ENCODE measurements around the gene EPB41L2. TPM values are rescaled to one million over a fixed set of nuclear protein-coding genes. Genes with fewer than 3 reads are reported as not detected.
A peak's percentile ranks its signal among the peaks of the same experiment; 100 is the strongest.

Gene EPB41L2
- total and polyA plus RNA-seq, 2 donors from 2014 or later, result 19.6 to 111 TPM

GRCh38 chr6:131060311-131060710 lies 2.7 kb downstream of the EPB41L2 start:
- H3K4me1 ChIP-seq (ENCODE audit: control insufficient read depth in 2 of 3, insufficient read depth in 2 of 3, low read depth in 1 of 3, low read length in 3 of 3), result peaks cover 0 to 8% (median 0%) of the 10 kb centered on the region in 3 donors
- no peak for TF ChIP-seq CTCF (IDR thresholded peaks at IDR 0.05; ENCODE audit: borderline replicate concordance, extremely low read depth, insufficient read depth)
- intact Hi-C loops (cut with DNase I), result no loop called here
- FAIRE-seq, result no peak
- H3K9ac ChIP-seq (ENCODE audit: low read length in 3 of 3), result no peak overlapping the region
- H3K4me3 ChIP-seq (ENCODE audit: low read length in 3 of 3), result peak overlapping the region in 2 of 3 donors; percentile 20 to 74
- no peak for DNase-seq
- H3K36me3 ChIP-seq (ENCODE audit: control insufficient read depth in 2 of 3, insufficient read depth in 3 of 3, low read length in 3 of 3), result no peaks in the 10 kb centered on the region
- H3K27ac ChIP-seq (ENCODE audit: low read depth in 2 of 2, low read length in 2 of 2), result no peak overlapping the region
- no peaks in the 10 kb centered on the region for H3K9me3 ChIP-seq (ENCODE audit: control insufficient read depth in 2 of 3, insufficient read depth in 1 of 3, low read length in 3 of 3)
- no peaks in the 10 kb centered on the region for H3K27me3 ChIP-seq (ENCODE audit: control insufficient read depth, insufficient read depth, low read length)

GRCh38 chr6:131059486-131059885 lies 3.6 kb downstream of the EPB41L2 start:
- no peak for TF ChIP-seq CTCF (IDR thresholded peaks at IDR 0.05; ENCODE audit: borderline replicate concordance, extremely low read depth, insufficient read depth)
- Histone ChIP-seq H3K9ac (ENCODE audit: low read length in 3 of 3) (no peak overlapping the region), H3K27ac (ENCODE audit: low read depth in 2 of 2, low read length in 2 of 2) (no peak overlapping the region), H3K9me3 (ENCODE audit: control insufficient read depth in 2 of 3, insufficient read depth in 1 of 3, low read length in 3 of 3) (peaks cover 2 to 8% (median 8%) of the 10 kb centered on the region in 3 donors), H3K36me3 (ENCODE audit: control insufficient read depth in 2 of 3, insufficient read depth in 3 of 3, low read length in 3 of 3) (no peaks in the 10 kb centered on the region), H3K27me3 (ENCODE audit: control insufficient read depth, insufficient read depth, low read length) (no peaks in the 10 kb centered on the region), H3K4me1 (ENCODE audit: control insufficient read depth in 2 of 3, insufficient read depth in 2 of 3, low read depth in 1 of 3, low read length in 3 of 3) (peaks cover 0 to 8% (median 0%) of the 10 kb centered on the region in 3 donors), H3K4me3 (ENCODE audit: low read length in 3 of 3) (no peak overlapping the region)
- no peak for DNase-seq
- no peak for FAIRE-seq
- intact Hi-C loops (cut with DNase I), result no loop called here

GRCh38 chr6:131058236-131058635 lies 4.8 kb downstream of the EPB41L2 start:
- Histone ChIP-seq H3K9ac (ENCODE audit: low read length in 3 of 3) (no peak overlapping the region), H3K4me1 (ENCODE audit: control insufficient read depth in 2 of 3, insufficient read depth in 2 of 3, low read depth in 1 of 3, low read length in 3 of 3) (peaks cover 0 to 4% (median 0%) of the 10 kb centered on the region in 3 donors), H3K4me3 (ENCODE audit: low read length in 3 of 3) (no peak overlapping the region), H3K9me3 (ENCODE audit: control insufficient read depth in 2 of 3, insufficient read depth in 1 of 3, low read length in 3 of 3) (peaks cover 2 to 20% (median 18%) of the 10 kb centered on the region in 3 donors), H3K27me3 (ENCODE audit: control insufficient read depth, insufficient read depth, low read length) (no peaks in the 10 kb centered on the region), H3K27ac (ENCODE audit: low read depth in 2 of 2, low read length in 2 of 2) (no peak overlapping the region), H3K36me3 (ENCODE audit: control insufficient read depth in 2 of 3, insufficient read depth in 3 of 3, low read length in 3 of 3) (no peaks in the 10 kb centered on the region)
- no peak for TF ChIP-seq CTCF (IDR thresholded peaks at IDR 0.05; ENCODE audit: borderline replicate concordance, extremely low read depth, insufficient read depth)
- no peak for FAIRE-seq
- no peak for DNase-seq
- intact Hi-C loops (cut with DNase I), result no loop called here

Measured in kidney (tissue), 14 donors.